Endothelial cell of hepatic sinusoid (primary cell): ENCODE data around the gene MTMR3.

Experiments
- in situ Hi-C: cut with HindIII; loops from 2 replicates; pipeline ENCODE4 v1.10.0; 2017; ENCODE audit warnings: low sequenced_read_pairs

The MTMR3 gene

GRCh38 chr22:29867260-29867659 is 15.7 kb upstream of the MTMR3 start:
- in situ Hi-C loops = no loop called here

- in situ Hi-C loops = no loop called here
These were observed 15.1 kb upstream of the MTMR3 start for GRCh38 chr22:29867851-29868250.

- in situ Hi-C loops = no loop called here
These were observed 12.4 kb upstream of the MTMR3 start for GRCh38 chr22:29870574-29870973.

- in situ Hi-C loops = no loop called here
These were observed 11.3 kb upstream of the MTMR3 start for GRCh38 chr22:29871684-29872083.

DNA sequence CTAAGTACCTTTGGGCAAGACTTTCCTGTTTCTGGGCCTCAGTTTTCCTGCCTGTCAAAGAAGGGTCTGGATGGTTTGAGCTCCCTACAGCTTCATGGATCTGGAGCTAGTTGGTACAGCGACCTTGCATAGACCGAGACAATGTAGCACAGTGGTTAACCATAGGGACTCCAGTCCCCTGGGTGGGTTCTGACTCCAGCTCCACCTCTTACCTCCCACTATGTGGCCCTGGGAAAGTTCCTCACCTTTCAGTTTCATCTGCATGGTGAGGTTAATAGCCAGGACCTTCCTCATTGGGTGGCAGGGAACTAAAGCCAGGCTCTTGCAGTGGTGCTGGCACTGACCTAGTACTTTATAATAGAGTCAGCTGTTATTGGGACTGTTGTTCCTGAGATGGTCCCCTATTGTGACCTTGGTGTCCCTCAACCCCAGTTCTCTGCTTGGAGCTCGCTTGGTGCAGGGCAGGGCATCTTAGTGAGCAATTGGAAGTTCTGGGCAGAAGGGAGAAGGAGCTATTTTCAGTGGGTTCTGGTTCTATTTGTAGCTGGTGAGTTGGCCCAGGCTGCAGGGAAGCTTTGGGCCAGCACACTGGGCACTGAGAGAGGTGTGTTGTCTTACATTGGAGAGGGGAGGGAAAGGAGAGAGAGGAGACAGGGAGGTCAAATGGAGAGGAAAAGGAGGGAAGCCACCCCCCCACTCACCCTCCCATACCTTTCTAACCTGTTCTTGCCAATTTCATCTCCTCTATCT is 10.7 kb upstream of the MTMR3 start:
- in situ Hi-C loops = no loop called here

DNA sequence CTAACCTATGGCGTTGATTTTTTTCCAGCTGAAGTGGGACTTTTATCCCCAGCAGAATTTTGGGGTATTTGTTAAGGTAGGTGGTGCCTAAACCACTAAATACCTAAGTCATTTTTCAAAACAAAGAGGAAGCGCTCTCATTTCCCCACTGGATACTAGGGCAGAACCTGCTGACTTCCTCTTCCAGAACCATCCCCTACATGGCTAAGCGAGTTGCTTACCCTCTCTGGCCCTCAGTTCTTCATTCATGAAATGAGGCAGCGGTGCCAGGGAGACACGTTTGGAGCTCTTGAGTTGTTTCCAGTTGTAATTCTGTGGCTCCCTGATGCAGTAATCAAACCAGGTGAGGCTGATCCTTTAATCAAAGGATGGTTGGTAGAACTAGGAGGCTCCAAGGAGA is 10.0 kb upstream of the MTMR3 start:
- in situ Hi-C loops = no loop called here

GRCh38 chr22:29873943-29874342 is 9.0 kb upstream of the MTMR3 start:
- in situ Hi-C loops = no loop called here

- in situ Hi-C loops = no loop called here
These were observed 5.4 kb upstream of the MTMR3 start for GRCh38 chr22:29877620-29878019.

- in situ Hi-C loops = no loop called here
These were observed 3.2 kb upstream of the MTMR3 start for GRCh38 chr22:29879753-29880152.

GRCh38 chr22:29882716-29883044 is 294 bp upstream of the MTMR3 start:
- in situ Hi-C loops = no loop called here

DNA sequence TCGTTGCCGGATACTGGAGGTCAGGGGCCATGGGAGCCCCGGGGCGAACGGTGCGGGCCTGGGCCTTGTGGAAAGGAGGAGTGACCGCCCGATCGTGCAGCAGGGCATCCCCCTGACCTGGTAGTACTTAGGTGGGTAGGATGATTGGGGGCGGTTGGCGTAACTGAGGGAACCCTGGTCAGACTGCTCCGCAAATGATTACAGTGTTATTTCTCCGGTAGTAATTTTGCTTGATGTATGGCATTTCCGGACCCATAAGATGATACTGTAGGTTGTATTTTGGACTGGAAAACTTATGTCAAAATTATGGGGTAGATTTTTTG is 762 bp downstream of the MTMR3 start:
- in situ Hi-C loops = no loop called here

DNA sequence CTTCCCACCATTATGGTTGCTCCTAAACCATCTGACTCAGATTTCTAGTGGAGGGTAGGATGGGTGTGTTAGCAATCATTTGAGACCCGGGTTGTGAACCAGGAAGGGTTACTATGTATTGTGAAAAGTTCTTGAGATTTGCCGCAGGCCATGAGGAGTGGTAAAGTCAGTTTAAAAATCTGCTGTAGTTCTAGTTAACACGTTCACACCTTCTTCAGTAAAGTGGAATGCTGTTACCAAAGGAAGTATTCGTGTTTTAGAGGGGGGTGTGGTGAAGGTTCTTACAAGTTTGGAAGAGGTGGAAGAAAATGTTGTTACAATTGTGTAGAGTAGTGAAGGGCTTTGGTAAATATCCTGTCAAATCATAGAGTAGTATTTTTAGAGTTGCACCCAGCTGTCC is 2.6 kb downstream of the MTMR3 start:
- in situ Hi-C loops = no loop called here

DNA sequence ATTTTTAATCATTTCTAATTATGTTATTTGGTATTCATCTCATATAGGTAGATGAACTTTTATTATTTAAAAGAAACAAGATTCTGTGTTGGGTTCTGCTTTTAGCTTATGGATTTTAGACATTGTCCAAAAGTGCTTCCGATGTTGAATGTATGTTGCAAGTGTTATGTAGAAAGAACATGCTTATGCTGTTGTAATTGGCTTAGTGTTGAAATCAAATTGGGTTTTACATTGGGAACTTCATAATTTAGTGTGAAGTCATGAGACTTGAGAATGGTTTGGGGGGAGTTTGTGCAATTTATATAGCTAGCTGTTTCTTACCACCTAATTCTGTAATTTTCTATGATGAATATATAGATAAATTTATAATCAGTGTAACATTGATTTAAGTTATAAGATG is 3.6 kb downstream of the MTMR3 start:
- in situ Hi-C loops = no loop called here

- in situ Hi-C loops = no loop called here
These were observed 4.4 kb downstream of the MTMR3 start for GRCh38 chr22:29887358-29887757.

- in situ Hi-C loops = no loop called here
These were observed 7.8 kb downstream of the MTMR3 start for GRCh38 chr22:29890760-29891159.

DNA sequence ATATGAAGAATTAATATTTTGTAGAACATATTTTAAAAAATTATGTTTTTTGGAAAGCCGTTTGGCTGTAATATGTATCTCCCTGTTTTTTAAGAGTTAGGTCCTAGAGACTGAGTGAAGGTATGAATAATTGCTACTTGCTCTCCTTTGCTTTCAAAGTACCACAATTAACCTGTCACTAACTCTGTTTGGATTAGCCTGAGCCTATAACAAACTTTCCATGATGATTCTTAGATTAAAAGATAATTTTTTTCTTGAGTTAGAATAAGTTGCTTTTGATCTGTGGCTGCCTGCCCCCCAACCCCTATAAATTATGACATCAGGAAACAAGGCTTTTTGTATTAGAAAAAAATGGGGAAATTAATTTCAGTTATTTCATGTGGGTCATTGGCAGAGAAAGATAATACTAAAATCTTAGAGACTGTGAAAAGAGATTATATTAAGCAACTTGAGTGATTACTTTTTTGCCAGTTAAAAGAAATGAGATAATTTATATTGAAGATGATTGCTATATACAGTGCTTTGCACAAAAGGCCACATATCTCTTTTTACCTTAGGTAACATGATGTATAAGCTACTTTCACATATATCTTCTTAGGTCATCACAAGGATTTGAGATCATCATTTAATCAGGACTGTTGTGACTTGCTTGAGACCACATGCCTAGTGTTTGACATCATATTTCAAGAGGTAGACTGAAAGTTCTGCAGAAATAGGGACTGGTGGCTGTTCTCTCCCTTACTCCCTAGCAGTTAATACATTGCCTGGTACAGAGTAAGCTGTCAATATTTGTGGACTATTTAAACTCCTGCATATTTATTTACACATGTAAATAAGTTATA is 9.6 kb downstream of the MTMR3 start:
- in situ Hi-C loops = no loop called here

DNA sequence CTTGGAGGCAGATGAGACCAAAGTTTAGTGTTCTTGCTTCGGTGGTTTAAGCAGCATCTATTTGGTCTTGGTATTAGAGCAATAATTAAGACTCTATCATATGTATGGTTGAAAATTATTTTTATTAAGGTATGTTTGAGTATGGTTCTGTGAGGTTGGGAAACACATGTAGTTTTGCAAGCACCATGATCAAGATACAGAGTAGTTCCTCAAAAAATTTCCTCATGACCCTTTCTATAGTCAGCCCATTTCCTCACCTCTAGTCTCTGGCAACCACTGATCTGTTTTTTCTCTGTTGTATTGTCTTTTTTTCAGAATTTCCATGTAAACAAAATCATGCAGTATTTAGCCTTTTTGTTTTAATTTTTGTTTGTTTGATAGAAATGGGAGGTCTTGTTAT is 18.4 kb downstream of the MTMR3 start:
- in situ Hi-C loops = no loop called here

DNA sequence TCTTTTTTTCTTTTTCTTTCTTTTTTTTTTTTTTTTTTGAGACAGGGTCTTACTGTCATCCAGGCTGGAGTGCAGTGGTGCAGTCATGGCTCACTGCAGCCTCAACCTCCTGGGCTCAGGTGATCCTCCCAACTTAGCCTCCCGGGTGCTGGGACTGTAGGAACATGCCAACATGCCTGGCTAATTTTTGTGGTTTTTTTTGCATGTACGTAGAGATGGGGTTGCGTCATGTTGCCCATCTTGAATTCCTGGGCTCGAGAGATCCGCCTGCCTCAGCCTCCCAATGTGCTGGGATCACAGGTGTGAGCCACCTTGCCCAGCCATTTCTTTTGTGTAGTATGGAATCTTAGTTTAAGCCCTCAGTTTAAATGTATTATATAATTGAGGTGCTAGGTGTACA is 20.4 kb downstream of the MTMR3 start:
- in situ Hi-C loops = no loop called here

GRCh38 chr22:29904020-29904419 is 21.0 kb downstream of the MTMR3 start:
- in situ Hi-C loops = no loop called here

- in situ Hi-C loops = no loop called here
These were observed 25.0 kb downstream of the MTMR3 start for GRCh38 chr22:29907753-29908515.

DNA sequence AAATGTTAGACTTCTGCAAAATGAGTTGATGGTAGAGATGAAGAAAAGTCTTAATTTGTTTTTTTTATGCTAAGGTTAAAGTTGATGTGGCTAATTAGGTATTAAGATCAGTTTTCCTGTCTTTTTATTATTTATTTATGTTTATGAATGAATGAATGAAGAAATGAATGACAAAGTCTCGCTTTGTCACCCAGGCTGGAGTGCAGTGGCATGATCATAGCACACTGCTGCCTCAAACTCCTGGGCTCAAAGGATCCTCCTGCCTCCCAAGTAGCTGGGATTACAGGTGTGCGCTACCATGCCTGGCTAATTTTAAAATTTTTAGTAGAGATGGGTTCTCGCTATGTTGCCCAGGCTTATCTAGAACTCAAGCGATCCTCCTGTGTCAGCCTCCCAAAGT is 29.2 kb downstream of the MTMR3 start:
- in situ Hi-C loops = no loop called here
